Testis (tissue), 3 donors: ENCODE data around the gene CLCN6. TPM values are rescaled to one million over a fixed set of nuclear protein-coding genes. Genes with fewer than 3 reads are reported as not detected.
"Not testable (repeated sequence)": the region's sequence is repeated elsewhere in the genome, so short reads cannot be mapped to it uniquely, and the experiment has no call there.

Source experiments
- DNase-seq: peaks from one replicate; pipeline ENCODE4 v3.0.0-alpha.2; 2019
- H3K27ac ChIP-seq, 2 donors: fragments of 200-600 bp; sonication (generic); one replicate each; pipeline ENCODE4 v1.5.1; 2019
- H3K27me3 ChIP-seq: fragments of 200-600 bp; sonication (generic); one replicate; pipeline ENCODE4 v1.5.1; 2019
- H3K36me3 ChIP-seq: fragments of 200-600 bp; sonication (generic); one replicate; pipeline ENCODE4 v1.5.1; 2017; ENCODE audit warnings: low read depth; ENCODE audit errors: missing control alignments
- H3K4me1 ChIP-seq: fragments of 200-600 bp; sonication (generic); one replicate; pipeline ENCODE4 v1.5.1; 2019
- H3K4me3 ChIP-seq, 2 donors: fragments of 200-600 bp; sonication (generic); one replicate each; pipeline ENCODE4 v1.5.1; 2017 to 2019
- H3K9me3 ChIP-seq: fragments of 200-600 bp; sonication (generic); one replicate; pipeline ENCODE4 v1.5.1; 2017
- CTCF ChIP-seq, 3 experiments: fragments of 450-650 bp in 2 of 3; fragments of 200-600 bp in 1 of 3; sonication (generic) in 1 of 3; IDR thresholded peaks; one replicate each; pipeline ENCODE4 v1.5.1; 2016 to 2019; ENCODE audit warnings: antibody characterized with exemption in 3 of 3, mild to moderate bottlenecking in 2 of 3, moderate library complexity in 1 of 3
- POLR2A ChIP-seq: fragments of 450-650 bp; IDR thresholded peaks from one replicate; pipeline ENCODE4 v1.6.1; 2017; ENCODE audit warnings: antibody characterized with exemption, mild to moderate bottlenecking, moderate library complexity
- WGBS, 2 donors: methylation state at CpG; one replicate each; pipeline ENCODE4 v1.1.5; 2018; 5-methylcytosine and 5-hydroxymethylcytosine counted together
- intact Hi-C: fragments of 100-400 bp; cut with DNase I; formaldehyde crosslinking; loops from one replicate; pipeline ENCODE4 v1.15.1; 2023; ENCODE audit warnings: low total_unique reads
- polyA plus RNA-seq: library from polyadenylated mRNA; stranded (reverse); fragments of 350-450 nt; fragmentation: Illumina TruSeq; extraction: RNeasy Lipid Tissue Mini Kit (QIAGEN cat#74804); gene quantifications from one replicate; pipeline ENCODE4 v1.2.3, GENCODE V29; 2014; ENCODE audit warnings: low read depth, low replicate concordance; ENCODE audit not compliant: insufficient read depth
- total RNA-seq, 2 donors: library from RNA; depleted of rRNA; stranded (reverse); fragments of >200 nt; gene quantifications; one replicate each; pipeline ENCODE4 v1.2.3, GENCODE V29; 2016

Gene CLCN6
- total and polyA plus RNA-seq, 3 donors from 2014 or later: 47.9 to 91.7 (median 57.1) TPM

DNA sequence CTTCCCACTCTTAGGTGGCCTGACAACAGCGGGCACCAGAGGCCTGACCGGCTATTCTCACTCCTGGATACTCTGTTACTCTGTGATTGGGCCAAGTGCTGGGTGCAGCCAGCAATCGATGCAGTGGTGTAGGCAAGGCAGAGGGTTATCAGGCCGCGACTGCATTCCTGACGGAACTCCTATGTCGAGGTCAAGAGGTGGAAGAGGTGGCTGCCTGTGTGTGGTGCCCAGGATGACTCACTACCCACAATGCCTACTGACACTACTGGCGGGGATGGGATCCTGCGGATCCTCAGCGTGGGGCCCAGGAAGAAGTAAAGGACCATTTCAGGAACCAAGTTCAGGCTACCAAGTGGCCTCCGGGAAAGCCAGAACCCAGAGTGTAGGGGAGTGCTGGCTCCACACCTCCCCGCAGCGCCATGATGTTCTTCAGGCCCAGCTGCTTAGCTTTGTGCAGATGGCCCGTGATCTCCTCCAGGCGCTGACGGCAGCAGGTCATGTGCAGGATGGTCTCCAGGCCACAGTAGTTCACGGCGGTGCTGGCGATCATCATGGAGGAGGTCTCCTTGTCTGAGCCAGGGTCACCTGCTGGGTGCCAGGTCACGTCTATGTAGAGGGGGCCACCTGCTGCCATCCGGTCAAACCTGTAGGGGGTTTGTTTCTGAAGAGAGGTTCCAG, 5.1 kb upstream of the CLCN6 start:
- H3K4me3 ChIP-seq: no peak overlapping the region
- TF ChIP-seq CTCF (IDR thresholded peaks at IDR 0.05): no peak
- no peak for TF ChIP-seq POLR2A
- H3K4me1 ChIP-seq: peaks cover 34% of the 10 kb centered on the region
- intact Hi-C loops: loop anchor here (10.0 kb wide), 1 partner anchor 66 kb away; the partner anchor contains the start of gene AGTRAP
- no peaks in the 10 kb centered on the region for H3K36me3 ChIP-seq
- DNase-seq: no peak
- H3K27me3 ChIP-seq: no peaks in the 10 kb centered on the region
- 88 to 91% methylated on average over 21 of the region's 21 CpGs for WGBS, 2 donors
- no peak overlapping the region for H3K27ac ChIP-seq
- no peaks in the 10 kb centered on the region for H3K9me3 ChIP-seq

DNA sequence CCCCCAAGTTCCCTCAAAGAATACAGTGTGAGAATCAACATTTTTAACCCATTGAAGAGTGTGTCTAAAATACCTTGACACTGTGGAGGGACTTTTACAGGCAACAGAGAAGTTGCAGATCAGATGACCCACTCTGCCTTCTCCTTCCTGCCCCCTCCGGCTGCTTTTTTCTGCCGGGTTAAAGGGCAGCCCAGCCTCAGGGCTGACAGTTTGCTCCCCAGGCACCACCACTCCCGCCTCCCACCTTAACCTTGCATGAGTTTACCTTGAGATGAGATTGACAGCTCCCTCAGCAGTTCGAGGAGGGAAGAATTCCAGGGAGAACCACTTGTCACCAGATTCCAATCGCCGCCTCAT, 3.4 kb upstream of the CLCN6 start:
- 14 to 37% methylated on average over 6 of the region's 6 CpGs for WGBS, 2 donors
- peaks cover 29% of the 10 kb centered on the region for H3K4me1 ChIP-seq
- TF ChIP-seq POLR2A: no peak
- no peak for TF ChIP-seq CTCF (IDR thresholded peaks at IDR 0.05)
- H3K27me3 ChIP-seq: no peaks in the 10 kb centered on the region
- intact Hi-C loops: loop anchor here (10.0 kb wide), 1 partner anchor 68 kb away; the partner anchor contains the start of gene AGTRAP
- H3K4me3 ChIP-seq: peak overlapping the region; percentile 49 to 70
- peak overlapping the region; percentile 94 to 95 for H3K27ac ChIP-seq
- no peaks in the 10 kb centered on the region for H3K36me3 ChIP-seq
- H3K9me3 ChIP-seq: no peaks in the 10 kb centered on the region
- peak; percentile 45 for DNase-seq

DNA sequence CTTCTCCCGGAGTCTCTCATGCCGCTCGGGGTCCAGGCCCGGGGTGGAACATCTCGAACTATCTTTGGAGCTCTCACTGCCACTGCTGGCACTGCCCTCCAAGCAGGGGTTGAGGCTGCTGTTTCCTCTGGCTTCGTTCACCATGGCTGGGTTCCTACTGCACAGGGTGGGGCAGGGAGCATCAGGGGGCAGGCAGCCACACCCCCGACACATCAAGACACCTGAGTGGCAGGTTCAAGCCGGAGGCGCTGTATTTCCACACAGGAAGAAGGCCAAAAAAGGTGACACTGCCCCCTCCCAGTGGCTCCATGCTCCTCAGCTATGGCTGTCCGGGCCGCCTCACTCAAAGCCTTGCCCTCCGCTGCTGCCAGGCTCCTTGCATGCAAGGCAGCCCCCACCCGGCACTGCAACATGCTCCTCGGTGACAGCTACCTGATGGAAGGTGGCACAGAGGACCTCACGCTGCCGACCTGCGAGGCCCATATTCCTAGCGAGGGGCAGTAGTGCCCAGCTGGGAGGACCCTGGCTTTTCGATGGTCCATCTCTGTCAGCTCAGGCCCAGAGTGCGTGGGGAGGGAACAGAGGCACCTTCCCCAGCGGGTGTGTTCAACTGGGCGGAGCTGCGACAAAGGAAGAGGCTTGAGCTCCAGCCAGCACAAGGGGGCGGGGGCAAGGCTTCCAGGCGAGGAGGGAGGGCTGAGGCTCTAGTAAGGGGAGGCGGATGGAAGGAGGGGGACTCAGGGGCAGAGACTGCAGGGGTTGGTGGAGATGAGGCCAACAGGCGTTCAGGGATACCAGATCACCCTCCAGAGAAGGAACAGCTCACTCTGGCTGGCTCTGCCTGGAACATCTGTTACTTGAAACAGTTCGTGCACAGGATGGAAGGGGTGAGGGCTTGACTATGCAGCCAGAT, 2.8 kb upstream of the CLCN6 start:
- H3K9me3 ChIP-seq: no peaks in the 10 kb centered on the region
- H3K4me3 ChIP-seq: peak overlapping the region; percentile 49 to 70
- H3K27me3 ChIP-seq: no peaks in the 10 kb centered on the region
- no peaks in the 10 kb centered on the region for H3K36me3 ChIP-seq
- WGBS, 2 donors: 12 to 15% methylated on average over 21 to 28 of the region's 28 CpGs
- H3K4me1 ChIP-seq: peaks cover 27% of the 10 kb centered on the region
- peak; percentile 96 for DNase-seq
- H3K27ac ChIP-seq: peak overlapping the region; percentile 94 to 95
- intact Hi-C loops: loop anchor here (10.0 kb wide), 1 partner anchor 68 kb away; the partner anchor contains the start of gene AGTRAP
- TF ChIP-seq CTCF (IDR thresholded peaks at IDR 0.05) (no peak), POLR2A (no peak)

DNA sequence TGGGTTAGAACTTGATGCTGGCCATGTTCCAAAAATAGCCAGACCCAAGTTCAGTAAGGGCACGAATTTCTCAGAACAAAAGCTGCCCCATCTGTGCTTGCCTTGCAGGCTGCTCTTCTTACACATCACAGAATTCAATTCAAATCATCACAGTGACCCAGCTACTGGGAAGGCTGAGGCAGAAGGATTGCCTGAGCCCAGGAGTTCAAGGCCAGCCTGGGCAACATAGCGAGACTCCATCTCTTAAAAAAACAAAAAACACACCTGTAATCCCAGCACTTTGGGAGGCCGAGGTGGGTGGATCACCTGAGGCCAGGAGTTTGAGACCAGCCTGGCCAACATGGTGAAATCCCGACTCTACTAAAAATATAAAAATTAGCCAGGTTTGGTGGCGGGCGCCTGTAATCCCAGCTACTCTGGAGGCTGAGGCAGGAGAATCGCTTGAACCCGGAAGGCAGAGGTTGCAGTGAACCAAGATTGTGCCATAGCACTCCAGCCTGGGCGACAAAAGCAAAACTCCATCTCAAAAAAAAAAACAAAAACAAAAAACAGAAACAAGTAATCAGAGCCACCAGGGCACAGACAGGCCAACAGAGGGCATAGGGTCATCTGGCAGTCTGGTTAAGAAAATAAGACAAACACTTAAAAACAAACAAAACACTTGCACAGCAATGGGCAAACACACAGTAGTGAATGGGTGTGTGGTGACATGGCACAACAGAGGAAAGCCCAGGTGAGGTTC, 1.9 kb upstream of the CLCN6 start:
- 46 to 53% methylated on average over 9 of the region's 9 CpGs for WGBS, 2 donors
- not testable (repeated sequence) for DNase-seq, H3K9me3 ChIP-seq, H3K4me3 ChIP-seq, H3K36me3 ChIP-seq, H3K27me3 ChIP-seq
- intact Hi-C loops: loop anchor here (10.0 kb wide), 1 partner anchor 69 kb away; the partner anchor contains the start of gene AGTRAP
- H3K27ac ChIP-seq: peak overlapping the region; percentile 94 to 95
- H3K4me1 ChIP-seq: peaks cover 24% of the 10 kb centered on the region
